Aorta (tissue), 5 donors: ENCODE data around the gene UBB. TPM values are rescaled to one million over a fixed set of nuclear protein-coding genes. Genes with fewer than 3 reads are reported as not detected.
"Not testable (repeated sequence)": the region's sequence is repeated elsewhere in the genome, so short reads cannot be mapped to it uniquely, and the experiment has no call there.

ENCODE experiments used
- ATAC-seq: fragments of 200-7000 bp; cut with Tn5 transposase; one replicate; pipeline ENCODE4 v1.9.1; 2022; ENCODE audit warnings: moderate library complexity; ENCODE audit not compliant: low FRiP score
- DNase-seq, 2 donors: peaks; one replicate each; pipeline ENCODE4 v3.0.0-alpha.2; 2020
- H3K27ac ChIP-seq, 2 donors: one replicate each; pipeline ENCODE4 v1.5.1; 2013; ENCODE audit warnings: low read length in 2 of 2, mild to moderate bottlenecking in 2 of 2, moderate library complexity in 2 of 2, control low read depth in 1 of 2, inconsistent platforms in 1 of 2, low read depth in 1 of 2
- H3K27me3 ChIP-seq, 2 donors: one replicate each; pipeline ENCODE4 v1.6.1; 2013; ENCODE audit warnings: control low read depth in 1 of 2, low read length in 1 of 2, mild to moderate bottlenecking in 1 of 2, moderate library complexity in 1 of 2; ENCODE audit not compliant: insufficient read depth in 2 of 2, control insufficient read depth in 1 of 2
- H3K36me3 ChIP-seq, 2 donors: one replicate each; pipeline ENCODE4 v1.6.1; 2013; ENCODE audit warnings: control low read depth in 1 of 2, low read length in 1 of 2, mild to moderate bottlenecking in 1 of 2; ENCODE audit not compliant: insufficient read depth in 2 of 2, control insufficient read depth in 1 of 2
- H3K4me1 ChIP-seq, 2 donors: one replicate each; pipeline ENCODE4 v1.6.1; 2013; ENCODE audit warnings: low read length in 2 of 2, control low read depth in 1 of 2, mild to moderate bottlenecking in 1 of 2, moderate library complexity in 1 of 2; ENCODE audit not compliant: insufficient read depth in 2 of 2, control insufficient read depth in 1 of 2
- H3K4me3 ChIP-seq, 2 donors: one replicate each; pipeline ENCODE4 v1.5.1; 2013; ENCODE audit warnings: low read length in 2 of 2, control low read depth in 1 of 2, mild to moderate bottlenecking in 1 of 2
- H3K9me3 ChIP-seq: one replicate; pipeline ENCODE4 v1.6.1; 2013; ENCODE audit warnings: mild to moderate bottlenecking, low read length; ENCODE audit not compliant: control insufficient read depth
- WGBS, 2 donors: extraction: QIAGEN DNeasy Blood & Tissue Kit; methylation state at CpG; one replicate each; pipeline ENCODE4 v1.1.7; 2013; 5-methylcytosine and 5-hydroxymethylcytosine counted together
- intact Hi-C, 2 donors: fragments of 100-400 bp; cut with DNase I; formaldehyde crosslinking; loops; one replicate each; pipeline versions ENCODE4 v1.14.2 to v1.15.0; 2022
- polyA plus RNA-seq, 2 donors: library from polyadenylated mRNA; stranded (reverse); fragments of 200-250 nt; gene quantifications; one replicate each; pipeline ENCODE4 v1.2.3, GENCODE V29; 2013
- total RNA-seq, 2 donors: library from RNA; stranded (reverse); fragmentation: NEBNext Ultra II Directional; extraction: Animal tissue kit (Norgen Biotek cat#: 25700); gene quantifications; one replicate each; pipeline ENCODE4 v1.2.1, GENCODE V29; 2021
- donor health status: healthy with polysubstance abuse.
- donor health status: Bipolar disorder and iron deficiency.
- donor health status: DM: no; HTN: no; CAD: no.
- donor health status: DM: no; HTN: no; CAD: no.
- donor health status: DM: yes; HTN: yes; CAD: no.

UBB gene
- total and polyA plus RNA-seq, 4 donors, result 809 to 1,130 (median 921) TPM

DNA sequence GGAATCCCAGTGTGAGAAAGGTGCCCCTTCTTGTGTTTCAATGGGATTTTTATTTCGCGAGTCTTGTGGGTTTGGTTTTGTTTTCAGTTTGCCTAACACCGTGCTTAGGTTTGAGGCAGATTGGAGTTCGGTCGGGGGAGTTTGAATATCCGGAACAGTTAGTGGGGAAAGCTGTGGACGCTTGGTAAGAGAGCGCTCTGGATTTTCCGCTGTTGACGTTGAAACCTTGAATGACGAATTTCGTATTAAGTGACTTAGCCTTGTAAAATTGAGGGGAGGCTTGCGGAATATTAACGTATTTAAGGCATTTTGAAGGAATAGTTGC lies 567 bp downstream of the UBB start:
- ATAC-seq, result no peak
- Histone ChIP-seq H3K27me3 (peaks cover 0 to 1% of the 10 kb centered on the region in 2 donors), H3K36me3 (no peaks in the 10 kb centered on the region), H3K27ac (peak overlapping the region in 1 of 2 donors; percentile 90), H3K4me3 (peak overlapping the region; percentile 79 to 96), H3K4me1 (peaks cover 0 to 5% of the 10 kb centered on the region in 2 donors), H3K9me3 (no peaks in the 10 kb centered on the region)
- intact Hi-C loops, result loop anchor here (2.0 to 5.0 kb wide), 3 partner anchors 25 to 56 kb away; partner anchors contain the start of gene TRPV2 (in 1 of the 2)
- 1 to 4% methylated on average over 14 of the region's 14 CpGs for WGBS, 2 donors
- no peak for DNase-seq

DNA sequence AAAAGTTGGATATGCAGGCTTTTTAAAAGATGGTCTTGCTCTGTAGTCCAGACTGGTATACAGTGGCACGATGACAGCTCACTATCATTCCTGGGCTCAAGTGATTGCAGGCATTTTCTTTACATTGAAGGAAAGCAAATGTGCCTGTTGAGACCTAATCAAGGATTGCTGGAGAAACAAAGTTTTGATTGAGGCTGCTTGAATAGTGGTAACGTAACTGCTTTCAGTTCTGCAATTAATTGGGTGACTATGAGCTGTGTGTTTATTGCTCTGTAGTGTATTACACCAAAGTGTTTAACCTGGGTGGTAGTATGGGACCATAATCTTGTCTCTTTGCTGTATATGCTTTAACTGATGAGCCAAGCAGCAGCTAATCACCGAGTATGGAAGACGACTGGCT lies 2.3 kb downstream of the UBB start:
- WGBS, 2 donors, result 71 to 77% methylated on average over 4 of the region's 4 CpGs
- H3K36me3 ChIP-seq, result no peaks in the 10 kb centered on the region
- ATAC-seq (no peak), DNase-seq (no peak)
- H3K4me1 ChIP-seq, result peaks cover 0 to 5% of the 10 kb centered on the region in 2 donors
- H3K9me3 ChIP-seq, result no peaks in the 10 kb centered on the region
- H3K27me3 ChIP-seq, result peaks cover 0 to 1% of the 10 kb centered on the region in 2 donors
- intact Hi-C loops, result loop anchor here (5.0 kb wide), 2 partner anchors 34 to 54 kb away; partner anchors contain the start of gene TRPV2 (in 1 of the 2)
- no peak overlapping the region for H3K27ac ChIP-seq
- H3K4me3 ChIP-seq, result no peak overlapping the region

DNA sequence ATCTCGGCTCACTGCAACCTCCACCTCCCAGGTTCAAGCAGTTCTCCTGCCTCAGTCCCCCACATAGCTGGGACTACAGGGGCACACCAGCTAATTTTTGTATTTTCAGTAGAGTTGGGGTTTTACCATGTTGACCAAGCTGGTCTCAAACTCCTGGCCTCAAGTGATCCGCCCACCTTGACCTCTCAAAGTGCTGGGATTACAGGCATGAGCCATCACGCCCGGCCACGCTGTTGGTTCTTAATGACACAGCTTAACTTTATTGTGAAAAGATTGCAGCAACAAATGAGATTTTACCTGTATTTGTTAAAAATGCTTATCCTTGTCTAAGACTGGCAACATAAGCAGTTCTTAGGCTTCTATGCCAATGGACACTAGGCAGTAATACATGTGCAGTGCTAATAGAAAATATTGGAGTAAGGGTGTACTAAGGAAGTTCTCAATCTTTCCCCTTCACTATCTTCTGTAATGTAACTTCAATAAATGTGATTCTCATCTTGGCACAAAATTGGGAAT lies 2.9 kb downstream of the UBB start:
- peaks cover 0 to 1% of the 10 kb centered on the region in 2 donors for H3K27me3 ChIP-seq
- ATAC-seq, result no peak
- 90 to 91% methylated on average over 5 of the region's 5 CpGs for WGBS, 2 donors
- H3K4me1 ChIP-seq, result peaks cover 0 to 5% of the 10 kb centered on the region in 2 donors
- H3K36me3 ChIP-seq, result no peaks in the 10 kb centered on the region
- no peak overlapping the region for H3K27ac ChIP-seq
- intact Hi-C loops, result loop anchor here (5.0 kb wide), 2 partner anchors 33 to 53 kb away; partner anchors contain the start of gene TRPV2 (in 1 of the 2)
- no peaks in the 10 kb centered on the region for H3K9me3 ChIP-seq
- no peak overlapping the region for H3K4me3 ChIP-seq
- no peak for DNase-seq

- DNase-seq (no peak), ATAC-seq (no peak)
- Histone ChIP-seq H3K4me3 (no peak overlapping the region), H3K9me3 (no peaks in the 10 kb centered on the region), H3K27me3 (peaks cover 0 to 1% of the 10 kb centered on the region in 2 donors), H3K36me3 (no peaks in the 10 kb centered on the region), H3K4me1 (peaks cover 0 to 5% of the 10 kb centered on the region in 2 donors), H3K27ac (no peak overlapping the region)
- WGBS, 2 donors, result 78% methylated on average over 5 of the region's 5 CpGs
- intact Hi-C loops, result loop anchor here (5.0 kb wide), 2 partner anchors 33 to 53 kb away; partner anchors contain the start of gene TRPV2 (in 1 of the 2)
Observed at GRCh38 chr17:16384557-16384956, 3.7 kb downstream of the UBB start.

GRCh38 chr17:16386126-16386507 lies 5.2 kb downstream of the UBB start:
- H3K4me1 ChIP-seq, H3K27ac ChIP-seq, H3K4me3 ChIP-seq, DNase-seq, H3K9me3 ChIP-seq, H3K36me3 ChIP-seq, ATAC-seq, intact Hi-C loops, H3K27me3 ChIP-seq: not testable (repeated sequence)
- 46 to 48% methylated on average over 23 of the region's 23 CpGs for WGBS, 2 donors

- 94 to 96% methylated on average over 13 of the region's 13 CpGs for WGBS, 2 donors
- H3K4me3 ChIP-seq, result no peak overlapping the region
- DNase-seq, result no peak
- intact Hi-C loops, result no loop called here
- H3K27ac ChIP-seq, result no peak overlapping the region
- no peaks in the 10 kb centered on the region for H3K4me1 ChIP-seq
- no peaks in the 10 kb centered on the region for H3K27me3 ChIP-seq
- no peaks in the 10 kb centered on the region for H3K36me3 ChIP-seq
- ATAC-seq, result no peak
- H3K9me3 ChIP-seq, result no peaks in the 10 kb centered on the region
Observed at GRCh38 chr17:16391451-16391850, 10.6 kb downstream of the UBB start.

- H3K4me3 ChIP-seq, H3K27ac ChIP-seq, ATAC-seq, H3K4me1 ChIP-seq, H3K9me3 ChIP-seq, DNase-seq, H3K36me3 ChIP-seq, intact Hi-C loops, H3K27me3 ChIP-seq: not testable (repeated sequence)
- WGBS, 2 donors, result 93% methylated on average over 11 of the region's 11 CpGs
Observed at GRCh38 chr17:16392491-16392890, 11.6 kb downstream of the UBB start.

- H3K27me3 ChIP-seq, H3K9me3 ChIP-seq, intact Hi-C loops, H3K4me3 ChIP-seq, H3K4me1 ChIP-seq, H3K36me3 ChIP-seq: not testable (repeated sequence)
- DNase-seq (peak in 1 of 2 donors; percentile 74), ATAC-seq (peak; percentile 88)
- H3K27ac ChIP-seq, result peak overlapping the region in 1 of 2 donors; percentile 46
- 5 to 6% methylated on average over 4 of the region's 4 CpGs for WGBS, 2 donors
Observed at GRCh38 chr17:16395887-16396286, 15.0 kb downstream of the UBB start.

GRCh38 chr17:16396693-16397092 lies 15.8 kb downstream of the UBB start:
- H3K9me3 ChIP-seq, DNase-seq, intact Hi-C loops, H3K4me1 ChIP-seq, H3K27me3 ChIP-seq, H3K36me3 ChIP-seq, H3K4me3 ChIP-seq: not testable (repeated sequence)
- WGBS, 2 donors, result 2 to 10% methylated on average over 2 of the region's 2 CpGs
- ATAC-seq, result peak; percentile 65
- H3K27ac ChIP-seq, result peak overlapping the region; percentile 51 to 87
